Upper lobe of left lung (tissue), 6 donors: ENCODE results near the gene PRPF40A. TPM values are rescaled to one million over a fixed set of nuclear protein-coding genes. Genes with fewer than 3 reads are reported as not detected.

Source experiments
- ATAC-seq, 2 donors: fragments of 200-7000 bp; cut with Tn5 transposase; one replicate each; pipeline ENCODE4 v1.9.1; 2022; ENCODE audit warnings: mild to moderate bottlenecking in 2 of 2, moderate library complexity in 2 of 2; ENCODE audit not compliant: low FRiP score in 2 of 2
- DNase-seq, 2 donors: peaks; one replicate each; pipeline ENCODE4 v3.0.0-alpha.2; 2019 to 2020
- H3K27ac ChIP-seq, 4 donors: fragments of 200-600 bp; sonication (generic); one replicate each; pipeline ENCODE4 v1.5.1; 2016 to 2019
- H3K27me3 ChIP-seq, 4 donors: fragments of 200-600 bp; sonication (generic); one replicate each; pipeline ENCODE4 v1.5.1; 2017 to 2019
- H3K36me3 ChIP-seq, 4 donors: fragments of 200-600 bp; sonication (generic); one replicate each; pipeline ENCODE4 v1.5.1; 2016 to 2019
- H3K4me1 ChIP-seq, 4 donors: fragments of 200-600 bp; sonication (generic); one replicate each; pipeline ENCODE4 v1.5.1; 2018 to 2019
- H3K4me3 ChIP-seq, 4 donors: fragments of 200-600 bp; sonication (generic); one replicate each; pipeline ENCODE4 v1.5.1; 2017 to 2019; ENCODE audit warnings: mild to moderate bottlenecking in 2 of 4, moderate library complexity in 1 of 4
- H3K9me3 ChIP-seq, 4 donors: fragments of 200-600 bp; sonication (generic); one replicate each; pipeline ENCODE4 v1.5.1; 2018 to 2019
- EP300 ChIP-seq, 4 donors: sonication (generic); formaldehyde crosslinking; IDR thresholded peaks; one replicate each; pipeline ENCODE4 v1.5.1; 2017; ENCODE audit warnings: antibody characterized with exemption in 4 of 4, control low read depth in 2 of 4
- POLR2A ChIP-seq, 4 donors: fragments of 450-650 bp; IDR thresholded peaks; one replicate each; pipeline ENCODE4 v1.5.1; 2016 to 2017; ENCODE audit warnings: antibody characterized with exemption in 4 of 4, mild to moderate bottlenecking in 2 of 4
- POLR2AphosphoS5 ChIP-seq, 2 donors: sonication (generic); formaldehyde crosslinking; IDR thresholded peaks; one replicate each; pipeline ENCODE4 v1.5.1; 2017; ENCODE audit warnings: antibody characterized with exemption in 2 of 2
- WGBS, 2 donors: methylation state at CpG; one replicate each; pipeline ENCODE4 v1.1.5; 2017 to 2018; 5-methylcytosine and 5-hydroxymethylcytosine counted together
- total RNA-seq, 6 donors: library from RNA; depleted of rRNA in 4 of 6; stranded (reverse); fragments of >200 nt in 4 of 6; gene quantifications; one replicate each; pipeline versions ENCODE4 v1.1.0 to v1.2.1, GENCODE V29; 2016 to 2021
- TF ChIP-seq, protein P1 (sequence below), 6 experiments: fragments of 450-650 bp in 4 of 6; fragments of 200-600 bp in 2 of 6; sonication (generic) in 2 of 6; IDR thresholded peaks; one replicate each; pipeline ENCODE4 v1.5.1; 2016 to 2019; ENCODE audit warnings: antibody characterized with exemption in 6 of 6
- donor health status: DM: no; HTN: no; CAD: no; lungs with moderate emphysema.
- donor health status: DM: no; HTN: yes; CAD: no; lungs with severe emphysema.

The PRPF40A gene
- total RNA-seq, 6 donors from 2014 or later, result 43.2 to 199 (median 74.8) TPM

DNA sequence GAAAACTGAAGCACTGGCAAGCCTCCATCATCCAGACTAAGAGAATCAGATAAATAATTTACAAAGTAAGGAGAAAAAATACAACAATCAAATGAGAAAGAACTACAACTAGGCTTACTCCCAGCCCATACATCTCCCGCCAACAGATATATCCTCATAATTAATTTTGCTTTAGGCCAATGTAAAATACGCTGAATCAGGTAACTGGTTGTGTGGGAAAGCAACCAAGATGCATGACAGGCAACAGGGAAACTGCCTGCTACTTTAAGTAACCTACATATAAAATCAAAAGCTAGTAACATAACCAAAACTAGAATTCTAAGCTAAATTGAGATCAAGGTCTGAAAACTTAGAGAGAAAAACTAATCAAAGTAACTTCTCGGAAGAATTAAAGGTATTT lies 21.5 kb downstream of the PRPF40A start:
- no peak for ATAC-seq

DNA sequence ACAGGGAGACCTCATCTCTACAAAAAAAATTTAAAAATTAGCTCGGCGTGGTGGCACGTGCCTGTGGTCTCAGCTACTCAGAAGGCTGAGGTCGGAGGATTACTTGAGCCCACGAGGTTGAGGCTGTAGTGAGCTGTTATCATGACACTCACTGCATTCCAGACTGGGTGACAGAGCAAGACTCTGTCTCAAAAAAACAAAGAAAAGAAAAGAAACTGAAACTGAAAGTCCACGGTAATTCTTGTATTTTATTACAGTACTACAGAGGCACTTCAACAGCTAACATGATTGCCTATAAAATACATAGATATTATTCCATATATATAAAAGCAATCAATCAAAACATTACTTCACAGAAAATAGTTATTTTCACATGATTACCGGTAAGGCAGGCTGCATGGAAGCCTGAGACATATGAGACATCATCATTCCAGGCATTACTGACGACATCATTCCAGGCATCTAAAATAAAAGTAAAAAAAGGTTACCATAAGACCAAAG lies 23.1 kb downstream of the PRPF40A start:
- no peaks in the 10 kb centered on the region for H3K27me3 ChIP-seq
- H3K36me3 ChIP-seq, result peaks cover 0 to 18% (median 5%) of the 10 kb centered on the region in 4 donors
- DNase-seq, result no peak
- TF ChIP-seq POLR2A (IDR thresholded peaks at IDR 0.05) (no peak), POLR2AphosphoS5 (IDR thresholded peaks at IDR 0.05) (no peak)
- TF ChIP-seq, protein P1, sequence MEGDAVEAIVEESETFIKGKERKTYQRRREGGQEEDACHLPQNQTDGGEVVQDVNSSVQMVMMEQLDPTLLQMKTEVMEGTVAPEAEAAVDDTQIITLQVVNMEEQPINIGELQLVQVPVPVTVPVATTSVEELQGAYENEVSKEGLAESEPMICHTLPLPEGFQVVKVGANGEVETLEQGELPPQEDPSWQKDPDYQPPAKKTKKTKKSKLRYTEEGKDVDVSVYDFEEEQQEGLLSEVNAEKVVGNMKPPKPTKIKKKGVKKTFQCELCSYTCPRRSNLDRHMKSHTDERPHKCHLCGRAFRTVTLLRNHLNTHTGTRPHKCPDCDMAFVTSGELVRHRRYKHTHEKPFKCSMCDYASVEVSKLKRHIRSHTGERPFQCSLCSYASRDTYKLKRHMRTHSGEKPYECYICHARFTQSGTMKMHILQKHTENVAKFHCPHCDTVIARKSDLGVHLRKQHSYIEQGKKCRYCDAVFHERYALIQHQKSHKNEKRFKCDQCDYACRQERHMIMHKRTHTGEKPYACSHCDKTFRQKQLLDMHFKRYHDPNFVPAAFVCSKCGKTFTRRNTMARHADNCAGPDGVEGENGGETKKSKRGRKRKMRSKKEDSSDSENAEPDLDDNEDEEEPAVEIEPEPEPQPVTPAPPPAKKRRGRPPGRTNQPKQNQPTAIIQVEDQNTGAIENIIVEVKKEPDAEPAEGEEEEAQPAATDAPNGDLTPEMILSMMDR (IDR thresholded peaks at IDR 0.05), result no peak
- H3K9me3 ChIP-seq, result no peaks in the 10 kb centered on the region
- peak overlapping the region; percentile 10 to 79 (median 46) for H3K27ac ChIP-seq
- peaks cover 0 to 18% (median 7%) of the 10 kb centered on the region in 4 donors for H3K4me1 ChIP-seq
- 40 to 43% methylated on average over 8 of the region's 8 CpGs for WGBS, 2 donors
- ATAC-seq, result peak in 1 of 2 donors; percentile 87
- H3K4me3 ChIP-seq, result peak overlapping the region in 3 of 4 donors; percentile 10 to 39 (median 35)

More for the DNA sequence above, 21.5 kb downstream of the PRPF40A start:
- WGBS, 2 donors, result 96 to 97% methylated on average over 3 of the region's 3 CpGs
- Histone ChIP-seq H3K27ac (no peak overlapping the region), H3K27me3 (no peaks in the 10 kb centered on the region), H3K4me3 (no peak overlapping the region), H3K9me3 (no peaks in the 10 kb centered on the region), H3K4me1 (peaks cover 0 to 18% (median 6%) of the 10 kb centered on the region in 4 donors), H3K36me3 (peaks cover 0 to 18% (median 5%) of the 10 kb centered on the region in 4 donors)
- DNase-seq, result no peak
- TF ChIP-seq POLR2AphosphoS5 (IDR thresholded peaks at IDR 0.05) (no peak), POLR2A (IDR thresholded peaks at IDR 0.05) (no peak), EP300 (IDR thresholded peaks at IDR 0.05) (no peak)
- TF ChIP-seq, protein P1 (IDR thresholded peaks at IDR 0.05), result no peak

DNA sequence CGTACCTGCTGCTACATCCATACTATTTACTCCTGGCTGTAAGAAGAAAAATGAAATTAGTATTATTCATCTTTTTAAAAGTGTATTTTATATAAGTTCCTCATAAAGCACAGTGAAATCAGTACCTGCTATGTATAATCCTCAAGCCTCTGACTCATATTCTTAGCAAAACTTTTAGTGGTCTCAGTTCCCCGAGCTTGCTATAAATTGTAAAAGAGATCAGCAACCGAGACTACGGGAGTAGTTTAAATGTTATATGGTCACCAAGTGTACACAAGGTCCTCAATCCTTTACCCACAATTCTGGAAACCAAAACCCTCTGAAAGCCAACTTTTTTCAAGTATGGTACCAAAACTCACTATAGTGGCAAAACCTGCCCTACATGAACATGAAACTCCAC lies 24.2 kb downstream of the PRPF40A start:
- Histone ChIP-seq H3K4me1 (peaks cover 0 to 18% (median 4%) of the 10 kb centered on the region in 4 donors), H3K36me3 (peaks cover 0 to 20% (median 5%) of the 10 kb centered on the region in 4 donors), H3K27ac (no peak overlapping the region), H3K9me3 (no peaks in the 10 kb centered on the region), H3K27me3 (no peaks in the 10 kb centered on the region), H3K4me3 (no peak overlapping the region)
- 87 to 92% methylated on average over 4 of the region's 4 CpGs for WGBS, 2 donors
- DNase-seq (no peak), ATAC-seq (no peak)
- TF ChIP-seq EP300 (IDR thresholded peaks at IDR 0.05) (no peak), POLR2AphosphoS5 (IDR thresholded peaks at IDR 0.05) (no peak), POLR2A (IDR thresholded peaks at IDR 0.05) (no peak)
- TF ChIP-seq, protein P1 (IDR thresholded peaks at IDR 0.05), result no peak

DNA sequence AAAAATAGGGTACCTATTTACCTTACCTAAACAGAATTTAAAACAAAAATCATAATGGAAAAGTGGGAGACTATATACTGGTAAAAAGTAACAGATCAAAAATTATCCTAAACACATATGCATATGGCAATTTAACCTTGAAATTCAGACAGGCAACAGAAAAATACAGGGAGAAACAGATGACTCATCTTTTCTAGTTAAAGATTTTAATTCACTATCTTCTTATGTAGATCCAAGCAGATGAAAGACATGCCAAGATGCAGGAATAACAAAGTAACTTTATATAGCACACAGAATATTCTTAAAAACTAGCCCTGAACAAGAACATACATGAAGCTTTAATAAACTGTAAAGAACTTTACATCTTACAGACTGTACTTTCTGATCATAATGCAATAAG lies 30.9 kb downstream of the PRPF40A start:
- ATAC-seq, result no peak
- DNase-seq, result no peak
- Histone ChIP-seq H3K27ac (no peak overlapping the region), H3K9me3 (no peaks in the 10 kb centered on the region), H3K4me3 (no peak overlapping the region), H3K27me3 (no peaks in the 10 kb centered on the region), H3K36me3 (peaks cover 0 to 9% (median under 1%) of the 10 kb centered on the region in 4 donors), H3K4me1 (peaks cover 0 to 4% (median 0%) of the 10 kb centered on the region in 4 donors)
- TF ChIP-seq POLR2AphosphoS5 (IDR thresholded peaks at IDR 0.05) (no peak), EP300 (IDR thresholded peaks at IDR 0.05) (no peak)

DNA sequence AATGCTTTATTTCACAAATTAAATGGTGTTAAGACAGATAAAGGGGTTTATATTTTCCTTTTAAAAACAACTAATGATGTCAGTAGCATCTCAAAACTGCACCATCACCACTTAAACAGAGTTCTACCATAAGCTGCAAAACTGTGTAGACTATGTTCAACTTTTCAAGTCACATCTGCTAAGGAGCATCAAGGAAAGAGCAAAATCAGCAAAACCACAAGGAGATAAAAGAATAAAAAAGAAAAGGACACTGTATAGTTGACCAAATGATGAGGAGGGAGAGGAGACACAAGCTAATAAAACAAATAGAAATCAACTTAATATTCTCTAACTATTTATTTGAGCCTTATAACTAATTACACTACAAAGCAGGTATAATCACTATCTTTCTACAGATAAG lies 33.9 kb downstream of the PRPF40A start:
- H3K27ac ChIP-seq, result no peak overlapping the region
- TF ChIP-seq POLR2AphosphoS5 (IDR thresholded peaks at IDR 0.05) (no peak), POLR2A (IDR thresholded peaks at IDR 0.05) (no peak), EP300 (IDR thresholded peaks at IDR 0.05) (no peak)
- TF ChIP-seq, protein P1 (IDR thresholded peaks at IDR 0.05), result no peak

More for the DNA sequence above, 33.9 kb downstream of the PRPF40A start:
- Histone ChIP-seq H3K4me1 (no peaks in the 10 kb centered on the region), H3K4me3 (no peak overlapping the region), H3K9me3 (no peaks in the 10 kb centered on the region), H3K36me3 (peaks cover 13 to 38% (median 14%) of the 10 kb centered on the region in 4 donors), H3K27me3 (no peaks in the 10 kb centered on the region)
- ATAC-seq, result no peak
- no peak for DNase-seq
